NCI-H2107 treated with DMSO at 0.1 percent for 48 hours (cell line): ENCODE data around the gene FAM151A.
A peak's percentile ranks its signal among the peaks of the same experiment; 100 is the strongest.

Source experiments
- DNase-seq: peaks from one replicate; lab custom pipeline; 2025; ENCODE audit not compliant: unreplicated experiment; lab: John Stamatoyannopoulos, UW

FAM151A gene

GRCh38 chr1:54623216-54624007 is at the start of gene FAM151A:
Gene FAM151A (minus strand): TSS chr1:54623525. CDS start chr1:54623395, 130 bp downstream.
- DNase-seq: no peak

GRCh38 chr1:54671985-54672608 is 48.8 kb upstream of the FAM151A start:
- peak; percentile 31 for DNase-seq

- DNase-seq: no peak
These were observed 45.2 kb upstream of the FAM151A start for GRCh38 chr1:54668567-54668966.

- DNase-seq: no peak
These were observed 44.5 kb upstream of the FAM151A start for GRCh38 chr1:54667797-54668196.

- no peak for DNase-seq
These were observed 43.0 kb upstream of the FAM151A start for GRCh38 chr1:54666333-54666732.

GRCh38 chr1:54665852-54666251 is 42.5 kb upstream of the FAM151A start:
- DNase-seq: no peak

- no peak for DNase-seq
These were observed 41.0 kb upstream of the FAM151A start for GRCh38 chr1:54664364-54664763.

- no peak for DNase-seq
These were observed 40.4 kb upstream of the FAM151A start for GRCh38 chr1:54663725-54664124.

GRCh38 chr1:54658164-54658913 is 35.0 kb upstream of the FAM151A start:
- no peak for DNase-seq

GRCh38 chr1:54653036-54653435 is 29.7 kb upstream of the FAM151A start:
- no peak for DNase-seq

- no peak for DNase-seq
These were observed 28.8 kb upstream of the FAM151A start for GRCh38 chr1:54652168-54652567.

- DNase-seq: no peak
These were observed 28.3 kb upstream of the FAM151A start for GRCh38 chr1:54651608-54652007.

GRCh38 chr1:54650417-54650816 is 27.1 kb upstream of the FAM151A start:
- no peak for DNase-seq

GRCh38 chr1:54649921-54650320 is 26.6 kb upstream of the FAM151A start:
- DNase-seq: no peak

- DNase-seq: no peak
These were observed 26.0 kb upstream of the FAM151A start for GRCh38 chr1:54649130-54649898.

GRCh38 chr1:54645806-54646676 is 22.7 kb upstream of the FAM151A start:
- DNase-seq: no peak

GRCh38 chr1:54643736-54644135 is 20.4 kb upstream of the FAM151A start:
- no peak for DNase-seq

- DNase-seq: no peak
These were observed 17.8 kb upstream of the FAM151A start, which contains the start of gene MROH7 for GRCh38 chr1:54640863-54641836. Gene MROH7 (plus strand): TSS chr1:54641786. CDS start chr1:54652927, 11,141 bp downstream.

- DNase-seq: no peak
These were observed 17.0 kb upstream of the FAM151A start for GRCh38 chr1:54640361-54640760.
